Choroid plexus epithelial cell (primary cell): ENCODE measurements around the gene SERPINE2.
"Not testable (repeated sequence)": the region's sequence is repeated elsewhere in the genome, so short reads cannot be mapped to it uniquely, and the experiment has no call there.

Experiments
- DNase-seq: peaks from one replicate; pipeline ENCODE4 v3.0.0-alpha.2; 2010; ENCODE audit warnings: low read depth
- H3K4me3 ChIP-seq: 2 replicates; pipeline ENCODE4 v1.5.1; 2011; ENCODE audit warnings: low read depth, mild to moderate bottlenecking, control low read depth, low read length, moderate library complexity
- TF ChIP-seq, protein P1 (sequence below): conservative IDR thresholded peaks from 2 replicates; pipeline ENCODE4 v1.5.1; 2011; ENCODE audit warnings: low read depth, mild to moderate bottlenecking, control low read depth, inconsistent platforms, low read length, moderate library complexity

The SERPINE2 gene

DNA sequence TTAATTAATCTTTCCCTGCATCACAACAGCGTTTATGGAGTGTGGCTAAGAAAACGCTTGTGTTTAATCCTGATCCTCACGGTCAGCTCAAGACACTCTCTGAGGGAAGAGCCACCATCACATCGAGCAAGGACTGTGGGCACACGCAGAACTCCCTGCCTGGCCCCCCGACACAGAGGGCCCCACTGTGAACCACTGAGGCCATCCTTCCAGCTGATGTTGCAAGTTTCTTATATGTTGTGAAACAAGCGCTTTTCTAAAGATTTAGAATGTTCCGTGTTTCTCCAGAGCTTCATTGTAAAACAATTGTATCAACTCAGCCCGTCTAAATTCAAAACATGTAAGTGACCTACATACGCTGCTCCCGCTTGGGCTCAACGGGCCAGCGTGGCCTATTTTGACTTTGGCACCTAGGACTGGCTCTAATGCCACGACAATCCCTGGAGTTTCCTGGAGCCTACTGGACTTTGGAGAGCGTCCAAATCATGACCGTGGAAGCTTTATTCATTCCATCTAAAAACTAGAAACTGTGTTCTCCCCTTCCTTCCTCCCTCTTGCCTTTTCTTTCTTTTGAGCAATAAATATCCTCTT lies 34.9 kb downstream of the SERPINE2 start:
- no peak for DNase-seq
- no peak overlapping the region for H3K4me3 ChIP-seq
- TF ChIP-seq, protein P1, sequence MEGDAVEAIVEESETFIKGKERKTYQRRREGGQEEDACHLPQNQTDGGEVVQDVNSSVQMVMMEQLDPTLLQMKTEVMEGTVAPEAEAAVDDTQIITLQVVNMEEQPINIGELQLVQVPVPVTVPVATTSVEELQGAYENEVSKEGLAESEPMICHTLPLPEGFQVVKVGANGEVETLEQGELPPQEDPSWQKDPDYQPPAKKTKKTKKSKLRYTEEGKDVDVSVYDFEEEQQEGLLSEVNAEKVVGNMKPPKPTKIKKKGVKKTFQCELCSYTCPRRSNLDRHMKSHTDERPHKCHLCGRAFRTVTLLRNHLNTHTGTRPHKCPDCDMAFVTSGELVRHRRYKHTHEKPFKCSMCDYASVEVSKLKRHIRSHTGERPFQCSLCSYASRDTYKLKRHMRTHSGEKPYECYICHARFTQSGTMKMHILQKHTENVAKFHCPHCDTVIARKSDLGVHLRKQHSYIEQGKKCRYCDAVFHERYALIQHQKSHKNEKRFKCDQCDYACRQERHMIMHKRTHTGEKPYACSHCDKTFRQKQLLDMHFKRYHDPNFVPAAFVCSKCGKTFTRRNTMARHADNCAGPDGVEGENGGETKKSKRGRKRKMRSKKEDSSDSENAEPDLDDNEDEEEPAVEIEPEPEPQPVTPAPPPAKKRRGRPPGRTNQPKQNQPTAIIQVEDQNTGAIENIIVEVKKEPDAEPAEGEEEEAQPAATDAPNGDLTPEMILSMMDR, result no peak

DNA sequence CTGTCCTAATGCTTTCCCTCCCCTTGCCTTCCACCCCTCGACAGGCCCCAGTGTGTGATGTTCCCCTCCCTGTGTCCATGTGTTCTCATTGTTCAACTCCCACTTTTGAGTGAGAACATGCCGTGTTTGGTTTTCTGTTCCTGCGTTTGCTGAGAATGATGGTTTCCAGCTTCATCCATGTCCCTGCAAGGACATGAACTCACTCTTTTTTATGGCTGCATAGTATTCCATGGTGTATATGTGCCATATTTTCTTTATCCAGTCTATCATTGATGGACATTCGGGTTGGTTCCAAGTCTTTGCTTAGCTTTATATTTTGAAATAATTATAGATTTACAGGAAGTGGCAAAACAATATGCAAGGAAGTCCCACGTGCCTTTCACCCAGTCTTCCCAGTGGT lies 38.4 kb downstream of the SERPINE2 start:
- DNase-seq, H3K4me3 ChIP-seq: not testable (repeated sequence)

DNA sequence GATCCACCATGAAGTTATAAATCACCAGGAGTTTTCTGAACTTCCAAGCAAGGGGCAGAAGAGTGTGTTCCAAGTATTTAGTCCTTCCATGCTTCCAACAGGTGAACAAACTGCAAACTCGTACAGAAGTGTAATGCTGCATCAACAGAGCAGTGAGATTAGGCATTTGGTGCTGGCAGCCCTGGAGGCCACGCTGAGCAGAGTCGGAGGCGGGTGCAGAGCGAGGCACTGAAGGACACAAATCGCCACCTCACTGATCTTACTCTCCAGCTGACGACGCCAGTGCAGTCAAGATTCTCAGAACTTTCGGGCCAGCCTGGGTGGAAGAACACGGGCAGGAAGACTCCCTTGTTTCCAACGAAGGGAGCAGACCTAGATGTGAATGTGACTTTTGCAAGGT lies 39.2 kb downstream of the SERPINE2 start:
- no peak overlapping the region for H3K4me3 ChIP-seq
- TF ChIP-seq, protein P1, result no peak
- no peak for DNase-seq

DNA sequence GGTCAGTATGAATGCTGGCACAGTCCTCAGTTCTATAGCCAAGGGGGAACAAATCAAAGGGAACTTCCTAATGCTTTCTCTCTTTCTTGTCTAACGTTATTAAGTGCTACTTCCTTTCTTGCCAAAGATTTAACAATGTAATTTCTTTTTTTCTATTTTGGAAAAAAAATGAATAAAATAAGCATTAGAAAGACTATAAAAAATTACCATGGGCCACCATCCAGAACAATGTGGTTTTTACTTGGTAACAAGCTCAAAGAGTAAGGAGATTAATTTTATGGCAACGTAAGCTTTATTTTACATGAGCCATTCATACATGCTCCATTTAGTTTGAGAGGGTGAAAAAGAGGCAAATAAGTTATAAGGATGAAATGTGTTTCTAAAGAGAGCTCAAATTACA lies 40.1 kb downstream of the SERPINE2 start:
- H3K4me3 ChIP-seq, result no peak overlapping the region
- TF ChIP-seq, protein P1, result no peak
- DNase-seq, result no peak

DNA sequence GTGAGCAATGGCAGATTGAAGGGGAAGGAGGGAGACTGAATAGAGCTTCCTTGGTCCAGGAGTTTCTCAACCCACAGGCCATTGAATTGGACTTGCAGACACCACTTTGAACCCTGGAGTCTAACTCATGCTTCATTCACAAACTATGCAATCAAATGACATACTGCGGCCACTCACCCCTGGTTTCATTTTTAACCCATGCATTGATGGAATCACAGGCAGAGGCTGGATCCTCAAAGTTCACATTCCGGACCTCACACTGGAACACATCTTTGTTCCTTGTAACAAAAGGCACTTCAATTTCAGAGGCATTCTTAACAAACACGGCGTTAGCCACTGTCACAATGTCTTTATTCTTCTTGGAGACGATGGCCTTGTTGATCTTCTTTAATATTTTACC lies 41.1 kb downstream of the SERPINE2 start:
- H3K4me3 ChIP-seq, result no peak overlapping the region
- peak; percentile 15 for DNase-seq
- TF ChIP-seq, protein P1, result no peak

GRCh38 chr2:223996391-223996790 lies 42.7 kb downstream of the SERPINE2 start:
- TF ChIP-seq, protein P1, result no peak
- H3K4me3 ChIP-seq, result no peak overlapping the region
- DNase-seq, result no peak

DNA sequence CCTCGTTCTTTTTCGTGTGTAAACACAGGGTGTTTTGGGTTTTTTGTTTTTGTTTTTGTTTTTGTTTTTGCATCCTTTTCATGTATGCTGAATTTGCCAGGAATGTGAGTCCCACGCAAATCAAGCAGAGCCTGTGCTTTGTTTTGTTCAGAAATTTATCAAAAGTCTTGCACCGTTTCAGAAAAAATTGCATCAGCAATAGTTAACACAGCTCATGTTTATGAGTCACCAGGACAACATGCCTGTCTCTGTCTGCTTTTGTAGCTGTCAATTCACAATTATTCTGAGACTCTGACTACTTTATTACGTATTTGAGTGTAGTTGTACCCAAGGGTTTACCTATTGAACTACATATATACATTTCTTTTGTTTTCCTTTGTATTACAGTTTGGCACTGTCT lies 43.5 kb downstream of the SERPINE2 start:
- peak; percentile 57 for DNase-seq
- no peak overlapping the region for H3K4me3 ChIP-seq
- TF ChIP-seq, protein P1, result no peak
